Measurements from ENCODE around the gene ANO10.
"Not testable (repeated sequence)": the region's sequence is repeated elsewhere in the genome, so short reads cannot be mapped to it uniquely, and the experiment has no call there.

Gene ANO10

DNA sequence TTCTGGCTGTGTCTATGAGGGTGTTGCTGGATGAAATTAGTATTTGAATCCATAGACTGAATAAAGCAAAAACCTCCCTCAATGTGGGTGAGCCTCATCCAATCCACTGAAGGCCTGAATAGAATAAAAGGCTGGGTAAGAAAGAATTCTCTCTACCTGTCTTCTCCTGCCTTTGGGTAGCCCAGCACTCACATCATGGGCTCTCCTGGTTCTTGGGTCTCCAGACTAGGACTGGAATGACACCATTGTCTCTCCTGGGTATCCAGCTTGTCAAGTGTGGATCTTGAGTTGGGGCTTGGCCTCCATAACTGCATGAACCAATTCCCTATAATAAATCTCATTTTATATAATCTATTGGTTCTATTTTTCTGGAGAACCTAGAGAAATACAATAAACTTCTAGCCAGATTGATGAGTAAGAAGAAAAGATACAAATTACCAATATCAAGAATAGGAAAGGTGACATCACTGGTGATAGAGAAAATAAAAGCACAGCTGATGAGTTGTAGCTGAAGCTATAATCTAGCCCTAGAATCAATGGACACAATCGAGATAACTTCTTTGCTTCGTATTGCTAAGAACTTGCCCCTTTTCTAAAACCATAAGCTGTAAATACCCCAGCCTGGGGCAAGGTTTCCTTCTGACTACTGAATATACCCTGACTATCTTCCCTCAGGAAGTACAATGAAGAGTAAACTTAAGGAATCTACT, 106.4 kb downstream of the ANO10 start:
- DNase-seq = no peak

- no peak for DNase-seq
These were observed 108.9 kb downstream of the ANO10 start for GRCh38 chr3:43512754-43513404.

- DNase-seq = no peak
These were observed 115.2 kb downstream of the ANO10 start for GRCh38 chr3:43506644-43507043.

GRCh38 chr3:43505351-43505750, 116.5 kb downstream of the ANO10 start:
- DNase-seq = no peak

- DNase-seq = peak; percentile 66
These were observed 118.6 kb downstream of the ANO10 start for GRCh38 chr3:43503067-43503728.

DNA sequence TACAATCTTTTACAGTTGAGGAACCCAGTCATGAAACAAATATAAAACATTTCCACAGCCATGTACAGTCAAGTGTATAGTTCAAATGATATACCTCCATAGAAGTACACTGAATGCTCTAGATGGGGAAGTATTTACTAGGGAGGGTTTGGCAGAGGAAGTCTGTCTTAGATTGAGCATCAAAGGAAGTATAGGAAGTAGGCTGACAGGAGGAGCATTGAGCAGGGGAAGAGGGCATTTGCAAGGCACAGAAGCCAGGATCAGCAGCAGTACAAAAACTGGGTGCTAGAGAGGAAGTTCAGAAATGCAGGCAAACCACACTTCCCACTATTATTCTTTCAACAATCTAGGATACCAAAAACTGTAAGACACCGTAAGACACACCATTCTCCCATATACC, 122.6 kb downstream of the ANO10 start:
- DNase-seq = no peak

GRCh38 chr3:43497905-43498365, 123.9 kb downstream of the ANO10 start:
- DNase-seq = no peak

DNA sequence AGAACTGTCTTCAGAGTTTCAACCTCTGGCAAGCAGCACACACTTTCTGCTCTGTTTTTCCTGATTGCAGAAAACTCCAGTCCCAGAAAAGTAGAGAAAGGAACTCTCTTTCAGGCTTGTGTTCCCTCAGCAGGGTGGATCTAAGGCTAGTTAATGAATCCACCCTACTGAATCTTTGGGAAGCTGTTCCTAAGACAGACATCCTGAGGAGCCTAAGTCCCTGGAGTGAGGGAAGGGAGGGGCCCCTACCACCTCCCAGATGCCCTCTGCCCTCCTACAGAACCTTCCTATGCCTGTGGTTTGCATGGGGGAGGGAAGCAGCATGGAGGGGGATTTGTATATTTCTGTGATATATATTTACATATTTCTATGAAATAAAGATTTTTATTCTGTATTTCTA, 124.4 kb downstream of the ANO10 start:
- no peak for DNase-seq

GRCh38 chr3:43496740-43497375, 125.0 kb downstream of the ANO10 start:
- DNase-seq = no peak

- not testable (repeated sequence) for DNase-seq
These were observed 128.9 kb downstream of the ANO10 start for GRCh38 chr3:43492932-43493331.

- DNase-seq = not testable (repeated sequence)
These were observed 130.0 kb downstream of the ANO10 start for GRCh38 chr3:43491807-43492206.

DNA sequence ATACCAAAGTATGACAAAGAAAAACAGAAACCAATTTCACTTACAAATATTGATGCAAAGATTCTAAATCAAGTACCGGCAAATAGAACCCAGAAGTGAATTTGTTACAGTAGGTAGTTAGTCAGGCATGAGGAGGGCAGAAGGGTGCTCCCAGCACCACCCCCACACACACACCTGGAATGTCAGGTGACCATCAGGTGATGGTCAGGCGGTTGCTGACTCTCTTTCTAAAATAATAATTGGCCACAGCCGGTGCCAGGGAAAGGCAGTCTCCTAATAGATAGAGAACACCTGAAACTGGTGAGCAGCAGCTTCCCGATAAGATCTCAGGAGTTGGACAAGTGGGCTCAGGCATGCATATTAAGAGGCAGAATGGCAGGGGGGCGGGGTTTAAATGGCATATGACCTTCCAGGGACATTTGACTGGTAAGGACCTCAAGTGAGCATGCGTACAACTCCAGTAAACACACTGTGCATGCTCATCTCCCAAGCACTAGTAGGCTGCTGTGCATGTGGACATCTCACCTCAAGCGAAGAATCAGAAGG, 131.1 kb downstream of the ANO10 start:
- no peak for DNase-seq

GRCh38 chr3:43489930-43490329, 131.9 kb downstream of the ANO10 start:
- no peak for DNase-seq

GRCh38 chr3:43485931-43486330, 135.9 kb downstream of the ANO10 start:
- DNase-seq = no peak

GRCh38 chr3:43484926-43485488, 136.8 kb downstream of the ANO10 start:
- no peak for DNase-seq

DNA sequence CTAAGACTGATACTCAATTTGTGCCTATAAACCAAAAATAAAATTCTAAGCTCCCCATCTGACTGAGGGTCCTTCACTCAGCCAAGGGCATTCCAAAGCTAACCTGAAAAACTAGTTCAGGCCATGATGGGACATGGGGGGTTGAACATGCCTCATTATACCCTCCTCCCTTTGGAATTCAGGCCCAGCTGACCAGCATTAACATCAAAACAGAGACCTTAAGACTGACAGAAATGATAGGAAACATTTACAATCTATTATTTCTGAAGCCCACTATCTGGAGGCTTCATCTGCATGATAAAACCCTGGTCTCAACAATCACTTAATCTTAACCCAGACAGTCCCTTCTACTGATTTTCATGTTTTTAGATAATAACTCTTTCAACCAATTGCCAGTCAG, 140.4 kb downstream of the ANO10 start:
- no peak for DNase-seq

DNA sequence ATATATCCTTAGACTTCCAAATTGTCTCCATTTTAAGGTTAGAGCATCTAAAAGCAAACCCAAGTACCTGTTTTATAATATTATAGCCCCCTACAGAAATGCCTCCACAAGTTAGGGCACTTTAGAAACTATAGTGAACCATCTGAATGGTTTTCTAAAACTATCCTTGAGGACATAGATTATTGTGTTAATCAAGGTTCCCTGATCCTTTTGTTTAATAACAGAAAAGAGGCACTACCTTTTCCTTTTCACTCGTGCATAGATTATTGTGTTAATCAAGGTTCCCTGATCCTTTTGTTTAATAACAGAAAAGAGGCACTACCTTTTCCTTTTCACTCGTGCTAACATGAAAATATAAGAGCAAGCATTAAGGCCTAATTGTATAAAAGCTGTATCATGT, 143.0 kb downstream of the ANO10 start:
- not testable (repeated sequence) for DNase-seq

DNA sequence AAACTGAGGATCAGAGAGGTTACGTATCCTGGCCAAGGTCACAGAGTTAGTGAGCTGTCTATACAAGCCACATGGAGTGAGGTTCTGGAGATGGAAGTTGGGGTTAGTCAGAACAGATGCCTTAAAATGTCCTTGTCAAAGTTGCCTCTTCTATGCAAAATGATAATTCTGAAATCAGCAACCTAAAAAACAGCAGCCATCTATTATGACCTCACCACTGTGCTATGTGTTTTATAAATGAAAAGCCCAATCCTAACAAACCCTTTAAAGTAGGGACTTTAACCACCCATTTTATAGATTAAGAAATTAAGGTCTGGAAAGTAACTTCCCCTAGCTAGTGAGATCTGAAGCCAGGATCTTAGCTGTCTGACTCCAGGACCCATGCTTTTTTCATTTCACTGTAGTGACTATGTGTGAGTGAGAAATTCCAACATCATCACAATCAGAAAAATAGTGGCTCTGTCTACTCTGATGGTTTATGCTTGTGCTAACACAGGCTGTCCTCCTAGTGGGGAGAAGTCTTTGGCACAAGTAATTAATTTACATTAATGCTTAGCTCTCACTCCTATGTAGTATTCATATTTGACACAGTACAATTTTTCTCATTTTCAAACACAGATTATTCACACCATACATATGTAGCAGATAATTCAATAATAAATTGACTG, 143.6 kb downstream of the ANO10 start:
- DNase-seq = peak; percentile 33

- DNase-seq = peak; percentile 87
These were observed 144.2 kb downstream of the ANO10 start for GRCh38 chr3:43477600-43477999.

DNA sequence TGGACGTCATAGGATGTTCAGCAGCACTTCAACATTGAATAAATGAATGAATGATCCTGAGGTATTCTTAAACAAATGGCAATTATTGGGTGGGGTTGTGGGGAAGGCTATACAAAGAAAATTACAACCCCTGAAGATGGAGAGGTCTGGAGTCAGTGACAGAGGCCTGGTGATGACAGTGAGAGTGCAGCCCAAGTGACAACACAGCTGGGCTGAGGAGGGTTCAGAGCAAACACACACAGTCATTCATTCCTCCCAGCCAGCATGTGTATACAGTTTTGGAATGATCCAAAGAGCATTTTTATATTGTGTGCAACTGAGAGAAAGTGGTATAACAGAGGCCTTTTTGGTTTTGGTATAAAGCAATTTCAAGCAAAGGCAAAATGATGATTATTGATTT, 148.1 kb downstream of the ANO10 start:
- no peak for DNase-seq

- DNase-seq = no peak
These were observed 148.6 kb downstream of the ANO10 start for GRCh38 chr3:43473244-43473643.

DNA sequence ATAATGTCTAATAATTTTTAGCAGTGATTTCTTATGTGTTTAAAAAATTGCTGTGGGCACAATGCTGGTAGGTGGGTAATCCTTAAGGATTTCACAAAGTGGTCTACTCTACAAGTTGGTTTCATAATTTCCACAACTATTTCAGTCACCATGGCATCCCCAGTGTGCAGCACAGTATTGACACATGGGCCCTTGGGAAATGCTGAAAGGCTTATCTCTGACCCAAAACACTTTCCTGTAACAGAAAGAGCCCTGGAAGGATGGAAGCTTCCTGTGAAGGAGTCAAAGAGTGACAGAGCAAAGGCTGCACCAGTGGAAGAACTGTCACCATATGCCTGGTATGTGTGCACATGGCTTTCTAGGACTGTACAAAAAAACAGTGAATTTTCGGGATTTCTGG, 153.7 kb downstream of the ANO10 start:
- DNase-seq = no peak

All from CD4-positive, alpha-beta T cell treated with Interleukin-10 for 1 hour (primary cell).